Measurements from ENCODE around the gene OSBP2. TPM values are rescaled to one million over a fixed set of nuclear protein-coding genes. Genes with fewer than 3 reads are reported as not detected.

Gene OSBP2
- total RNA-seq (2021) (7.1 and 9.2 TPM in 2 replicates), Bru-seq, nascent RNA (percentile 45 among the genes with signal in this experiment), BruChase-seq, experiment 1, labeled RNA remaining after a 2-hour chase (percentile 45 among the genes with signal in this experiment), BruChase-seq, experiment 2, labeled RNA remaining after a 6-hour chase (percentile 40 among the genes with signal in this experiment)
- long read RNA-seq, full-length matches to known transcripts = 2 of 12 reads
- long read RNA-seq, partial matches to known transcripts = 3 of 12 reads
- long read RNA-seq, other reads (novel, unspliced or antisense) = 7 of 12 reads

- Histone ChIP-seq H3K79me2 (ENCODE audit: low read depth) (no peaks in the 10 kb centered on the region), H3K36me3 (ENCODE audit: low read depth) (no peaks in the 10 kb centered on the region), H4K20me1 (ENCODE audit: insufficient read depth) (no peaks in the 10 kb centered on the region; the same call in 1 of the 2 replicates), H3K9me2 (ENCODE audit: insufficient read depth) (no peaks in the 10 kb centered on the region), H3K27me3 (ENCODE audit: insufficient read depth, low read depth) (no peaks in the 10 kb centered on the region), H3K4me2 (peak within 1 kb of the TSS; percentile 80), H3K27ac (no peak within 1 kb of the TSS), H2AFZ (peak within 1 kb of the TSS; percentile 86), H3K4me1 (replicated peaks; ENCODE audit: insufficient read depth) (peaks cover 5% of the 10 kb centered on the region; the same call in 1 of the 2 replicates), H3F3A (ENCODE audit: insufficient read depth, low read depth) (peaks cover 8% of the 10 kb centered on the region), H3K4me3 (peak within 1 kb of the TSS; percentile 64), H3K9me3 (ENCODE audit: insufficient read depth, low read depth) (no peaks in the 10 kb centered on the region)
- peak in 1 of 2 experiments; percentile 53 for DNase-seq
- no TSS peak for BruUV-seq (replicated peaks)
- no peak for TF ChIP-seq EZH2 (IDR thresholded peaks at IDR 0.05; ENCODE audit: low read depth)
- intact Hi-C loops (cut with micrococcal nuclease; ENCODE audit: unreplicated experiment) = loop anchor here (1.0 to 2.0 kb wide), 2 partner anchors 26 to 60 kb away; no protein-coding TSS in a partner anchor
- POLR2A ChIA-PET (ENCODE audit: unreplicated experiment) = interaction anchor here (0.6 kb wide), 1 partner anchor 35 kb away, joined by 10 read pairs; no protein-coding TSS in a partner anchor
- CTCF ChIA-PET = interaction anchor here (0.7 to 1.3 kb wide), 2 partner anchors 60 to 215 kb away, joined by 4 read pairs; partner anchors contain the start of gene SLC35E4
Observed at GRCh38 chr22:30694640-30695350, at the start of gene OSBP2. Gene OSBP2, plus strand, starts transcription at chr22:30694874. Its CDS starts 36 bp downstream, at chr22:30694910.

- Histone ChIP-seq H3K9me2 (ENCODE audit: insufficient read depth) (no peaks in the 10 kb centered on the region), H3K4me1 (replicated peaks; ENCODE audit: insufficient read depth) (peaks cover 15% of the 10 kb centered on the region), H2AFZ (no peak overlapping the region), H3K9me3 (ENCODE audit: insufficient read depth, low read depth) (no peaks in the 10 kb centered on the region), H3K4me3 (no peak overlapping the region), H4K20me1 (ENCODE audit: insufficient read depth) (no peaks in the 10 kb centered on the region), H3F3A (ENCODE audit: insufficient read depth, low read depth) (peaks cover 11% of the 10 kb centered on the region; the same call in 1 of the 2 replicates), H3K79me2 (ENCODE audit: low read depth) (no peaks in the 10 kb centered on the region), H3K4me2 (no peak overlapping the region), H3K36me3 (ENCODE audit: low read depth) (no peaks in the 10 kb centered on the region), H3K27ac (no peak overlapping the region), H3K27me3 (ENCODE audit: insufficient read depth, low read depth) (no peaks in the 10 kb centered on the region)
- TF ChIP-seq CTCF (conservative IDR thresholded peaks at IDR 0.05) = no peak
- TF ChIP-seq EZH2 (IDR thresholded peaks at IDR 0.05; ENCODE audit: low read depth) = no peak
- ChIA-PET CTCF (interaction anchor here (1.2 kb wide), 1 partner anchor 12 kb away, joined by 5 read pairs; no protein-coding TSS in a partner anchor), POLR2A (ENCODE audit: unreplicated experiment) (interaction anchor here (0.7 kb wide), 1 partner anchor 235 kb away, joined by 3 read pairs; no protein-coding TSS in a partner anchor)
- DNase-seq = peak in 1 of 2 experiments; percentile 4
- intact Hi-C loops (cut with micrococcal nuclease; ENCODE audit: unreplicated experiment) = no loop called here
- no TSS peak for BruUV-seq (replicated peaks)
Observed at GRCh38 chr22:30646518-30647160, 48.0 kb upstream of the OSBP2 start.

GRCh38 chr22:30647536-30647935 lies 47.1 kb upstream of the OSBP2 start:
- no TSS peak for BruUV-seq (replicated peaks)

More at GRCh38 chr22:30647536-30647935, 47.1 kb upstream of the OSBP2 start:
- intact Hi-C loops (cut with micrococcal nuclease; ENCODE audit: unreplicated experiment) = no loop called here
- no peak for DNase-seq
- no peak overlapping the region for H3K4me2 ChIP-seq
- peaks cover 11% of the 10 kb centered on the region; the same call in 1 of the 2 replicates for H3F3A ChIP-seq (ENCODE audit: insufficient read depth, low read depth)
- TF ChIP-seq EZH2 (IDR thresholded peaks at IDR 0.05; ENCODE audit: low read depth) (no peak), CTCF (conservative IDR thresholded peaks at IDR 0.05) (no peak)
- no peaks in the 10 kb centered on the region for H3K9me3 ChIP-seq (ENCODE audit: insufficient read depth, low read depth)
- H3K27me3 ChIP-seq (ENCODE audit: insufficient read depth, low read depth) = no peaks in the 10 kb centered on the region
- H3K27ac ChIP-seq = no peak overlapping the region
- H3K4me1 ChIP-seq (replicated peaks; ENCODE audit: insufficient read depth) = peaks cover 15% of the 10 kb centered on the region
- ChIA-PET POLR2A (ENCODE audit: unreplicated experiment) (no interaction called here), CTCF (no interaction called here)
- H2AFZ ChIP-seq = no peak overlapping the region
- no peak overlapping the region for H3K4me3 ChIP-seq
- H3K9me2 ChIP-seq (ENCODE audit: insufficient read depth) = no peaks in the 10 kb centered on the region
- no peaks in the 10 kb centered on the region for H4K20me1 ChIP-seq (ENCODE audit: insufficient read depth)
- H3K36me3 ChIP-seq (ENCODE audit: low read depth) = no peaks in the 10 kb centered on the region
- H3K79me2 ChIP-seq (ENCODE audit: low read depth) = no peaks in the 10 kb centered on the region

Data from PC-9 (cell line).